H9 (cell line): ENCODE data around the gene BLOC1S6. TPM values are rescaled to one million over a fixed set of nuclear protein-coding genes. Genes with fewer than 3 reads are reported as not detected.

Experiments
- DNase-seq: peaks from one replicate; pipeline ENCODE4 v3.0.0-alpha.2; 2017
- H2AFZ ChIP-seq: one replicate; pipeline ENCODE4 v1.6.1; 2013; ENCODE audit warnings: mild to moderate bottlenecking, low read length, control low read depth, moderate library complexity
- H2AK5ac ChIP-seq: 2 replicates; pipeline ENCODE4 v1.6.1; 2013; ENCODE audit warnings: low read length, control low read depth, mixed read lengths; ENCODE audit not compliant: insufficient read length
- H2BK120ac ChIP-seq: one replicate; pipeline ENCODE4 v1.6.1; 2013; ENCODE audit warnings: low read depth, mild to moderate bottlenecking, low read length, control low read depth, inconsistent platforms; ENCODE audit not compliant: poor library complexity, severe bottlenecking
- H2BK12ac ChIP-seq: 2 replicates; pipeline ENCODE4 v1.6.1; 2013; ENCODE audit warnings: low read length, control low read depth, mixed read lengths, low read depth; ENCODE audit not compliant: insufficient read length
- H2BK15ac ChIP-seq: 2 replicates; pipeline ENCODE4 v1.6.1; 2013; ENCODE audit warnings: low read depth, low read length, control low read depth
- H2BK20ac ChIP-seq: one replicate; pipeline ENCODE4 v1.6.1; 2013; ENCODE audit warnings: low read depth, mild to moderate bottlenecking, low read length, control low read depth, inconsistent platforms; ENCODE audit not compliant: poor library complexity, severe bottlenecking
- H2BK5ac ChIP-seq: 2 replicates; pipeline ENCODE4 v1.6.1; 2013; ENCODE audit warnings: low read length, control low read depth, mixed read lengths; ENCODE audit not compliant: insufficient read length
- H3K14ac ChIP-seq: 2 replicates; pipeline ENCODE4 v1.6.1; 2013; ENCODE audit warnings: low read length, control low read depth; ENCODE audit not compliant: insufficient read depth
- H3K18ac ChIP-seq: 2 replicates; pipeline ENCODE4 v1.6.1; 2013; ENCODE audit warnings: low read depth, mild to moderate bottlenecking, mixed read lengths, low read length, control low read depth; ENCODE audit not compliant: insufficient read length
- H3K23ac ChIP-seq: 2 replicates; pipeline ENCODE4 v1.6.1; 2013; ENCODE audit warnings: low read length, control low read depth, mixed read lengths, low read depth; ENCODE audit not compliant: insufficient read length
- H3K23me2 ChIP-seq: 2 replicates; pipeline ENCODE4 v1.6.1; 2013; ENCODE audit warnings: low read depth, mild to moderate bottlenecking, mixed read lengths, low read length, control low read depth; ENCODE audit not compliant: insufficient read length, poor library complexity, severe bottlenecking
- H3K27ac ChIP-seq: 2 replicates; pipeline ENCODE4 v1.5.1; 2013; ENCODE audit warnings: low read length, control low read depth, mixed read lengths, low read depth; ENCODE audit not compliant: insufficient read length
- H3K27me3 ChIP-seq: 2 replicates; pipeline ENCODE4 v1.6.1; 2013; ENCODE audit warnings: low read length, control low read depth, inconsistent platforms; ENCODE audit not compliant: insufficient read depth
- H3K4ac ChIP-seq: 2 replicates; pipeline ENCODE4 v1.6.1; 2013; ENCODE audit warnings: low read depth, mild to moderate bottlenecking, control low read depth, inconsistent platforms, low read length, moderate library complexity
- H3K4me1 ChIP-seq: 2 replicates; pipeline ENCODE4 v1.6.1; 2013; ENCODE audit warnings: low read length, control low read depth, inconsistent platforms; ENCODE audit not compliant: insufficient read depth
- H3K4me2 ChIP-seq: 2 replicates; pipeline ENCODE4 v1.6.1; 2013; ENCODE audit warnings: low read length, control low read depth, mixed read lengths; ENCODE audit not compliant: insufficient read length, insufficient read depth
- H3K56ac ChIP-seq: 2 replicates; pipeline ENCODE4 v1.6.1; 2013; ENCODE audit warnings: low read depth, mild to moderate bottlenecking, mixed read lengths, low read length, control low read depth; ENCODE audit not compliant: insufficient read length
- H3K79me1 ChIP-seq: 2 replicates; pipeline ENCODE4 v1.6.1; 2013; ENCODE audit warnings: low read depth, mild to moderate bottlenecking, moderate library complexity, low read length, control low read depth, inconsistent platforms; ENCODE audit not compliant: insufficient read depth, poor library complexity, severe bottlenecking
- H3K79me2 ChIP-seq: 2 replicates; pipeline ENCODE4 v1.6.1; 2013; ENCODE audit warnings: low read length, control low read depth, inconsistent platforms; ENCODE audit not compliant: insufficient read depth
- H3K9ac ChIP-seq: 2 replicates; pipeline ENCODE4 v1.6.1; 2013; ENCODE audit warnings: low read length, control low read depth, mixed read lengths; ENCODE audit not compliant: insufficient read length; ENCODE audit errors: extremely low read depth
- H3K9me3 ChIP-seq: one replicate; pipeline ENCODE4 v1.6.1; 2013; ENCODE audit warnings: low read depth, low read length, inconsistent platforms; ENCODE audit not compliant: control insufficient read depth
- H3T11ph ChIP-seq: one replicate; pipeline ENCODE4 v1.6.1; 2013; ENCODE audit warnings: mild to moderate bottlenecking, low read length, control low read depth, inconsistent platforms
- H4K20me1 ChIP-seq: one replicate; pipeline ENCODE4 v1.6.1; 2013; ENCODE audit not compliant: control insufficient read depth, insufficient read length, insufficient read depth
- H4K5ac ChIP-seq: 2 replicates; pipeline ENCODE4 v1.6.1; 2013; ENCODE audit warnings: low read depth, mild to moderate bottlenecking, mixed read lengths, low read length, control low read depth; ENCODE audit not compliant: insufficient read length
- H4K8ac ChIP-seq: replicated peaks from 2 replicates; pipeline ENCODE4 v1.6.1; 2013; ENCODE audit warnings: low read length, control low read depth, mixed read lengths, low read depth; ENCODE audit not compliant: insufficient read length
- H4K91ac ChIP-seq: 2 replicates; pipeline ENCODE4 v1.6.1; 2013; ENCODE audit warnings: low read depth, mild to moderate bottlenecking, moderate library complexity, mixed read lengths, low read length, control low read depth; ENCODE audit not compliant: insufficient read length
- H3K27ac Mint-ChIP-seq, 3 experiments: 2 replicates in 2 of 3; 3 replicates in 1 of 3; pipeline ENCODE4 v1.8.0; 2020 to 2021; ENCODE audit warnings: mixed read lengths in 3 of 3, mild to moderate bottlenecking in 1 of 3, moderate library complexity in 1 of 3
- H3K27me3 Mint-ChIP-seq: 2 replicates; pipeline ENCODE4 v1.8.0; 2021; ENCODE audit warnings: low read depth, mild to moderate bottlenecking, moderate library complexity, mixed read lengths
- H3K36me3 Mint-ChIP-seq, 3 experiments: 2 replicates in 2 of 3; 3 replicates in 1 of 3; pipeline ENCODE4 v1.8.0; 2020 to 2021; ENCODE audit warnings: low read depth in 3 of 3, mixed read lengths in 3 of 3; ENCODE audit not compliant: insufficient read depth in 1 of 3
- H3K4me1 Mint-ChIP-seq, 2 experiments: 2 replicates each; pipeline ENCODE4 v1.8.0; 2020; ENCODE audit warnings: mixed read lengths in 2 of 2
- H3K4me3 Mint-ChIP-seq, 2 experiments: 2 replicates in 1 of 2; 3 replicates in 1 of 2; pipeline ENCODE4 v1.8.0; 2020 to 2021; ENCODE audit warnings: mild to moderate bottlenecking in 2 of 2, mixed read lengths in 2 of 2, moderate library complexity in 1 of 2
- H3K9me3 Mint-ChIP-seq, 2 experiments: 2 replicates in 1 of 2; 3 replicates in 1 of 2; pipeline ENCODE4 v1.8.0; 2020; ENCODE audit warnings: mild to moderate bottlenecking in 2 of 2, mixed read lengths in 2 of 2, moderate library complexity in 1 of 2
- CTCF ChIP-seq: fragments of 200-600 bp; sonication (generic); conservative IDR thresholded peaks from 3 replicates; pipeline ENCODE4 v1.8.0; 2021; ENCODE audit warnings: antibody characterized with exemption, mild to moderate bottlenecking
- WGBS: extraction: QIAGEN DNeasy Blood & Tissue Kit; methylation state at CpG from one replicate; pipeline ENCODE4 v1.1.7; 2013; ENCODE audit warnings: missing lambda C conversion rate, low lambda C conversion rate, mixed read lengths; ENCODE audit not compliant: insufficient read length; ENCODE audit errors: extremely low coverage; 5-methylcytosine and 5-hydroxymethylcytosine counted together
- total RNA-seq: library from RNA; stranded (reverse); gene quantifications from 2 replicates; pipeline ENCODE4 v1.2.1, GENCODE V29; 2021

BLOC1S6 gene
- total RNA-seq, 1 experiment from 2014 or later, result 36.9 TPM

DNA sequence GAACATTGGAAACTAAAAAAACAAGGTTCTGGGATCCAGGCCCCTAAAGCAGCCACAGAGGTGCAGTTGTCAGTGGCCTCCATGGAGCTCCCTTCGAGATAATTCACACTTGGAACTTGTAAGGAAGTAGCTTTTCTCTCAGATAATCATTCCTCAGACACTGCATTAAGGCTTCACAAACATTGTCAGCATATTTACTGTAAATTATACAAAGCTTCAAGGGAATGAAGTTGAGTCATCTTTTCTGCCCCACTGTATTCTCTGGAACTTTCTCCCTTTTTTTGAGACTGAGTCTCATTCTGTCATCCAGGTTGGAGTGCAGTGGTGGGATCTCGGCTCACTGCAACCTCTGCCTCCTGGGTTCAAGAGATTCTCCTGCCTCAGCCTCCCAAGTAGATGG is 7.1 kb downstream of the BLOC1S6 start:
- Histone ChIP-seq H3K4me2 (no peak overlapping the region), H2BK120ac (no peak overlapping the region), H3K14ac (no peak overlapping the region), H3K56ac (no peak overlapping the region), H2BK20ac (no peak overlapping the region), H3K27me3 (no peaks in the 10 kb centered on the region), H4K20me1 (no peaks in the 10 kb centered on the region), H2BK12ac (no peak overlapping the region), H2AFZ (no peak overlapping the region), H3K4ac (no peak overlapping the region), H2AK5ac (no peak overlapping the region), H3K27ac (no peak overlapping the region), H3K18ac (no peak overlapping the region), H3K4me1 (no peaks in the 10 kb centered on the region), H2BK15ac (no peak overlapping the region), H3K9ac (no peak overlapping the region), H4K8ac (no peak overlapping the region), H3K79me1 (peaks cover 6% of the 10 kb centered on the region), H3T11ph (no peak overlapping the region), H3K79me2 (no peaks in the 10 kb centered on the region; the same call in 1 of the 2 replicates), H3K23ac (no peak overlapping the region), H2BK5ac (no peak overlapping the region), H3K23me2 (no peaks in the 10 kb centered on the region), H4K5ac (no peak overlapping the region), H4K91ac (no peak overlapping the region), H3K9me3 (no peaks in the 10 kb centered on the region)
- Mint-ChIP-seq H3K9me3 (peaks cover 7 to 8% of the 10 kb centered on the region in 2 experiments), H3K27me3 (no peaks in the 10 kb centered on the region), H3K4me1 (no peaks in the 10 kb centered on the region), H3K36me3 (peaks cover 19 to 43% (median 31%) of the 10 kb centered on the region in 3 experiments), H3K4me3 (no peak overlapping the region), H3K27ac (no peak overlapping the region)
- no CpG with 5 or more reads among the region's 2 CpGs for WGBS
- no peak for DNase-seq
- no peak for TF ChIP-seq CTCF
